WI38 (cell line): ENCODE data around the gene ADAM10.

Experiments used
- H3K4me3 ChIP-seq: 2 replicates; pipeline ENCODE4 v1.5.1; 2011; ENCODE audit warnings: low read depth, mild to moderate bottlenecking, control low read depth, low read length
- CTCF ChIP-seq: IDR thresholded peaks from 2 replicates; pipeline ENCODE4 v1.5.1; 2012; ENCODE audit warnings: low read depth, mild to moderate bottlenecking, control low read depth, low read length

Gene ADAM10

GRCh38 chr15:58590236-58590635, 159.3 kb downstream of the ADAM10 start:
- no peak for TF ChIP-seq CTCF
- H3K4me3 ChIP-seq = no peak overlapping the region

DNA sequence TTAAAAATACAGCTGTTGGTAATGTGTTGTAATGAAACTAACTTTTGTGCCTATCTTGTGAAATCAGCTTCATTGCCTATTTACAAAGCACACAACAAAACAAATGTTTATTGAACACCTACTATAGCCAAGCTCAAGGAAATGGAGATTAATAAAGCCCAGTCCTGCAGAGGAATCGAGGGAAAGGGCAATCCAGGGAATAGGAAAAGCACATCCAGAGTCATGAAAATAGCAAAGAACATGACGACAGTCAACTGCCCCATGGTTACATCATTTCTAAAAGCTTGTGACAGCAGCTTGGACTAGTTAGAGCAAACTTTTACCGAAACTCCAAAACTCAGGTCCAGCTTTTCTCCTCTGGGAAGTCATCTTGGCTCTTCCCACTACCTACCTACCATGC, 160.5 kb downstream of the ADAM10 start:
- H3K4me3 ChIP-seq = no peak overlapping the region
- TF ChIP-seq CTCF = no peak

- TF ChIP-seq CTCF = no peak
- no peak overlapping the region for H3K4me3 ChIP-seq
Measured at GRCh38 chr15:58588096-58588495, 161.4 kb downstream of the ADAM10 start.

DNA sequence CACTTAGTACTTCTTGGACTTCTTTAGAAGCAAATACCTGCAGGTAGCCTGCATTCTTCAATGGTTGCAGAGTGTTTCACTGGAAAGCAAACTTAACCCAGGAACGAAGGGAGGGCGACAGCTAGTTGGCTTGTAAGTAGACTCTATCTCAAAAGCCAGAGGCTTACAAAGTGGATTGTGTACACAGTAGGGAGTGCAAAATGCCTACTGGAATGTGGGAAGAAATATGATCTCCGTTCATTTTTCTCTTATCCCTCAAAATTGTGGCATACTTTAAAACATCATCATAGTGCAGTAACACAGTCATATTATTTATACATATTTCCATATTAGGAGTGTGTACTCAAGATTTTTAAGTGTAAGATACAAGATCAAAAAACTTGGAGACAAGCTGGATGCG, 162.0 kb downstream of the ADAM10 start:
- no peak overlapping the region for H3K4me3 ChIP-seq
- no peak for TF ChIP-seq CTCF

DNA sequence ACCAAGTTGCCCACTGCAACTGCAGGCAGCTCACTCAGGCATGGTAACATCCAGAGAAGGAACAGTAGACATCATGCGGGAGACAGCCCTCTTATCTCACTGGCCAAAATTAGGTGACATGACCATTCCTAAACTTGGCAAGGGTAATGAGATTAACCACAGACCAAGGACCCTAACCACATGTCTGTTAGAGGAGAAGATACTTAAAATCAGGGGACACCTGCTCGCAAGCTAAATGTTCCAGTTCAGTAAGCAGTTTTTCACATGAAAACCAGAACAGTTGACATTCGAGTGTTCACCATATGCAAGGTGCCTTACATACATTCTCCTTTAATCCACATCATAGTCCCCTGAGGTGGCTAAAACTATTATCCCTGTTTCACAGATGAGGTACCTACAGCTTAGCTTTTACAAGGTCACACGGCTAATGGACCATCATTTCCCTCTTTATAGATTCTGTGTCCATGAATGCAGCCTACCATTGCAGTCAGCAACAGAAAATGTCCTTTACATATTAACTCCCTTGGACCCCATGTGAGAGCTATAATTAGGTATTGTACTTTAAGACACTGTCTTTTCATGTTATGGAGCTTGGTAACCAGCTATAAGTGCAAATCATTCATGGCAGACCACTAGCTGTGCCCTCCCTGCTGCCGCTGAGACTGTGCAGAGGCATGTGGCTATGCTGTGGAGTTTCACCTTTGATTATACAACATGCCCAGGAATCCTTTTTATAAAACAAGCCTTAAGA, 163.6 kb downstream of the ADAM10 start:
- H3K4me3 ChIP-seq = no peak overlapping the region
- TF ChIP-seq CTCF = no peak

- no peak overlapping the region for H3K4me3 ChIP-seq
- TF ChIP-seq CTCF = no peak
Measured at GRCh38 chr15:58584789-58585461, 164.6 kb downstream of the ADAM10 start.

DNA sequence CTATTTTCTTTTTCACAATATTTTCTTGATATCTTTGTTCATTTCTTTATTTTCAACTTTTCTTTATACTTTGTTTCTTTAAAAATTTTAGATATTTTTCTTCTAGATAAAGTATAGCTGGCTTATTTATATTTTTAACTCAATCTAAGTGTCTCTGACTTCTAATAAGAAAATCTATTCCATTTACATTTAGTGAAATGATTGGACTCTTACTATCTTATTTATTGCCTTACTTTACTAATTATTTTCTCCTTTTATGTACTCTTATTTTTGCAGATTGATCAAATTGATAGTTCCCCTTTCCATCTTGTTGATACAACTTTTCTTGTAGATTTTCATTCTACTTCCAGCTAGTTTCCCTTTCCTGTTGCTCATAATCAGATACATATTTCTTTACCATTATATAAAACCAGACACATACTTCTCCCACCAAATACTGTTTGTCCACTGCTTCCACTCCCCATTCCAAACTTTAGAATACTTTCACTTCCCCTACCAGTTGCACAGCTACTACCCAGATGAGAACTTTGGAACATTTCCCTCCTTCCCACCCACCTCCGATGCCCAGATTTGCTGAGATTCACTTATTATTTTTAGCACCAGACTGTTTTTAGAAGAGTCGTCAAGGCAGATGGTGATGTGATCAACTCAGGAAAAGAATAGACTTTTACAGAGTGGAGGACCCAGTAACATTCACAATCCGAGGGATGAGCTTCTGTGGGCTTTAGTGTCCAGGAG, 166.2 kb downstream of the ADAM10 start:
- no peak for TF ChIP-seq CTCF
- no peak overlapping the region for H3K4me3 ChIP-seq
